Lower lobe of right lung (tissue), 2 donors: ENCODE results near the gene HOXD9. TPM values are rescaled to one million over a fixed set of nuclear protein-coding genes. Genes with fewer than 3 reads are reported as not detected.

Source experiments
- ATAC-seq, 2 donors: fragments of 200-7000 bp; cut with Tn5 transposase; one replicate each; pipeline ENCODE4 v1.9.1; 2020 to 2022; ENCODE audit warnings: mild to moderate bottlenecking in 2 of 2, moderate library complexity in 2 of 2
- DNase-seq: peaks from one replicate; pipeline ENCODE4 v3.0.0-alpha.2; 2020
- H3K27ac ChIP-seq: fragments of 200-600 bp; one replicate; pipeline ENCODE4 v1.8.0; 2022
- H3K27me3 ChIP-seq: fragments of 200-600 bp; one replicate; pipeline ENCODE4 v1.8.0; 2022; ENCODE audit warnings: low read depth
- H3K36me3 ChIP-seq: fragments of 200-600 bp; one replicate; pipeline ENCODE4 v1.8.0; 2022; ENCODE audit warnings: mild to moderate bottlenecking
- H3K4me1 ChIP-seq: fragments of 200-600 bp; one replicate; pipeline ENCODE4 v1.8.0; 2022
- H3K4me3 ChIP-seq: fragments of 200-600 bp; one replicate; pipeline ENCODE4 v1.8.0; 2022; ENCODE audit warnings: mild to moderate bottlenecking
- H3K9me3 ChIP-seq: fragments of 200-600 bp; one replicate; pipeline ENCODE4 v1.8.0; 2022
- intact Hi-C: fragments of 100-400 bp; cut with DNase I; formaldehyde crosslinking; loops from one replicate; pipeline ENCODE4 v1.11.0; 2022
- total RNA-seq: library from RNA; stranded (reverse); fragmentation: NEBNext Ultra II Directional; extraction: Animal tissue kit (Norgen Biotek cat#: 25700); gene quantifications from one replicate; pipeline ENCODE4 v1.2.1, GENCODE V29; 2021
- TF ChIP-seq, protein P1 (sequence below): fragments of 200-600 bp; IDR thresholded peaks from one replicate; pipeline ENCODE4 v1.8.0; 2022; ENCODE audit warnings: antibody characterized with exemption, mild to moderate bottlenecking
- donor health status: DM: no; HTN: yes; CAD: no; lungs with severe emphysema.

HOXD9 gene
- total RNA-seq, 1 donor from 2014 or later, result 0.86 TPM

DNA sequence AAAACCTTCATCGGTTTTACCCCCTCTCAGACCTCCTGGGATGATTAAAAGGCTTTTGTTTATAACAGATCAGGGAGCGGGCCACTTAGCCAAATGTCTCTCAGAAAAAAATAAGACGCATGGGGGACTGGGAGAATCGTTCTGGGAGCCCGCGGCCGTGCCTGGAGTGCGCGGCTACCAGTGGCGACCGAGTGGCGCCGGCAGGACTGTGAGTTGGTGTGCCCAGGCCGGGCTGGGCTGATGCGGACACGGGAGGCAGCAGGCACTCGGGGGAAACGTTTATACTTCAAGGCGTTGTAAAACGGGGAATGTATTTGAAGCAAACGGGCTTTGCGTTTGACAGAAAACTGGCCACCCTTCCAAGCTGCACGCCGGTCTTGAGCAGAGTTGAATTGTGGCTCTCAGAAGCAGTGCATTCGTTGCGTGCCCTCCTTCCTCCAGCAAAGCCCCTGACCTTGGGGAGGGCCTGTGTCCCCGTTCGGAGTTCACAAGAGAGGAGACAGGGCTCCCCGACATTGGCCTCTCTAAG lies 10.6 kb upstream of the HOXD9 start:
- ATAC-seq (no peak), DNase-seq (no peak)
- H3K9me3 ChIP-seq, result no peaks in the 10 kb centered on the region
- intact Hi-C loops, result no loop called here
- peaks cover 11% of the 10 kb centered on the region for H3K4me1 ChIP-seq
- no peak overlapping the region for H3K4me3 ChIP-seq
- TF ChIP-seq, protein P1, sequence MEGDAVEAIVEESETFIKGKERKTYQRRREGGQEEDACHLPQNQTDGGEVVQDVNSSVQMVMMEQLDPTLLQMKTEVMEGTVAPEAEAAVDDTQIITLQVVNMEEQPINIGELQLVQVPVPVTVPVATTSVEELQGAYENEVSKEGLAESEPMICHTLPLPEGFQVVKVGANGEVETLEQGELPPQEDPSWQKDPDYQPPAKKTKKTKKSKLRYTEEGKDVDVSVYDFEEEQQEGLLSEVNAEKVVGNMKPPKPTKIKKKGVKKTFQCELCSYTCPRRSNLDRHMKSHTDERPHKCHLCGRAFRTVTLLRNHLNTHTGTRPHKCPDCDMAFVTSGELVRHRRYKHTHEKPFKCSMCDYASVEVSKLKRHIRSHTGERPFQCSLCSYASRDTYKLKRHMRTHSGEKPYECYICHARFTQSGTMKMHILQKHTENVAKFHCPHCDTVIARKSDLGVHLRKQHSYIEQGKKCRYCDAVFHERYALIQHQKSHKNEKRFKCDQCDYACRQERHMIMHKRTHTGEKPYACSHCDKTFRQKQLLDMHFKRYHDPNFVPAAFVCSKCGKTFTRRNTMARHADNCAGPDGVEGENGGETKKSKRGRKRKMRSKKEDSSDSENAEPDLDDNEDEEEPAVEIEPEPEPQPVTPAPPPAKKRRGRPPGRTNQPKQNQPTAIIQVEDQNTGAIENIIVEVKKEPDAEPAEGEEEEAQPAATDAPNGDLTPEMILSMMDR, result no peak
- peaks cover 98% of the 10 kb centered on the region for H3K27me3 ChIP-seq
- H3K27ac ChIP-seq, result no peak overlapping the region
- no peaks in the 10 kb centered on the region for H3K36me3 ChIP-seq

DNA sequence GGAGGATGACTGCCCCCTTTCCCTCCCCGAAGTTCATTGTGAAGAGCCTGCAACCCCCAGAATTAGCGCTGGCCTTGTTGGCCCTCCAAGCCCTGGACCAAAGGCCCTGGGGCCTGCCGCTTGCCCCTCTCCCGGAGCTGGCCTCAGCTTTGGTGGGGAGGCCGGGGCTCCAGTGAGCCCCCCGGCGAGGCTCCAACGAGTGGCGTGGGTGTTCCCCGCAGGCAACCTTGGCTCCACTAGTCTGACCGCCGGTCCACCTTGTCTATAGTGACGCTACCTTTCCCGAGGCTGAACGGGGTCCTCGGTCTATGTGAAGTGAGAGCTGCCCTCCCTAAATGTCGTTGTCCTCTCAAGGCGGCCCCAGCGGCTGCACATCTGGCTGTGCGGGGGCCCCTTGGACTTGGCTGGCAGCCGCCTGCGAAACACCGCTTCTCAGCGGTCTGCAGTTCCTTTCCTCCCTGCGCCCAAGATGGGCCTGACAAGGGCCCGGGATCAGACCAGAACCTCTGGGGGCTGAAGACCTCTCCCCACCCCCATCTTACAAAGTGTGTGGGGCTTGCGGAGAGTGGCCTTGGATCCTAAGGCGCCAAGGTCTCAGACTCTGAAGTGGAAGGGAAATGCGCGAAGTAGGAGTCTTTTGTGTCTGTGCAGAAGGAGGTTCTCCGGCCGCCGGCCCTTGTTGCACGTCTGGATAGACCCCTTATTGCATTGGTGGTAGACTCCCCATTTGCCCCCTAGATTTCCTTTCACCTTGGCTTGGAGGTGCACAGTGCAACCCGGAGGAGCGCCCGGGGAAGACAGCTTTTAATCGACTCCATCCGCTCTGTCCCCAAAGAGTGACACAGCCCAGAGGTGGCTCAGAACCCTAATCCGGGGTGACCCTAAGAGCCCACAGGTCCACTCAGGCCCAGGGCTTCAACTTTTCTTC lies 9.9 kb upstream of the HOXD9 start:
- Histone ChIP-seq H3K27me3 (peaks cover 100% of the 10 kb centered on the region), H3K27ac (no peak overlapping the region), H3K4me1 (peaks cover 7% of the 10 kb centered on the region), H3K9me3 (no peaks in the 10 kb centered on the region), H3K4me3 (no peak overlapping the region), H3K36me3 (no peaks in the 10 kb centered on the region)
- intact Hi-C loops, result no loop called here
- ATAC-seq (no peak), DNase-seq (no peak)
- TF ChIP-seq, protein P1, result no peak

DNA sequence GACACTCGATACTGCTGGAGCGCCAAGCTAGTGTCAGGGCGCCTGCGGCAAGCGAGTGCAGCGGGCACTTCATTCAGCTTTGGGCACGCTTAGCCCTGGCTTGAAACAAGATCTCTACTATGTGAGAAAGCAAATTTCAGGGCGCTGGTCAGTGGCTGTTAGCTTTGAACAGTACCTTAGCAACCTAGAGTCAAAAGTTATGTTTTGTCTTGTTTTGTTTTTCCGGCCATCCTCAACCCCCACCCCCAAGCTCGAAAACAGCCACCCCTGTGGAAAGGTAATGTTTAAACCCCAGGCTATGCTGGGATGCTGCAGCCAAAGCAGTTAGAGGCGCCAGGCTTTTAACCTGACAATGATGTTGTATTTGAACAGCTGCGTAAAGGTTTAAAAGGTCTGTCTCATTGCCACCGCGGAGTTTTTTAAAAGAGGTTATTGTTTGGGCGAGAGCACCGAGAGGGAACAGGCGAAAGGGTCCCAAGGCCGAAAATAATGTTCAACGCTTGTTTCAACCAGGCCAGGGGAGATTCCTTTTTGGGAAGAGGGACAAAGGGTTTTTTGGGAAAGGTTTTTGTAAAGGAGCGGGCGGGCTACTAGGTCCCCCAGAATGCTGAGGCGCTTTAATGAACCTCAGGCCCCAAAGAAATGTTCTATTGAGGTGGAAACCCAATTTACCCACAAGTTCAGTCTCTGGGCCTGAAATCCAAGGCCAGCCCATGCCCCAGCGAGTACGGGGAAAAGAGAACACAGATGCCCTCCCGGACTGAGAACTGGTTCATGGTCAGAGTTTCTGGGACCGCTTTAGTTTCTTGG lies 8.2 kb upstream of the HOXD9 start:
- TF ChIP-seq, protein P1, result no peak
- H3K27me3 ChIP-seq, result peaks cover 100% of the 10 kb centered on the region
- H3K9me3 ChIP-seq, result no peaks in the 10 kb centered on the region
- no peaks in the 10 kb centered on the region for H3K4me1 ChIP-seq
- H3K36me3 ChIP-seq, result no peaks in the 10 kb centered on the region
- H3K4me3 ChIP-seq, result no peak overlapping the region
- no peak for DNase-seq
- ATAC-seq, result no peak
- intact Hi-C loops, result no loop called here
- no peak overlapping the region for H3K27ac ChIP-seq

DNA sequence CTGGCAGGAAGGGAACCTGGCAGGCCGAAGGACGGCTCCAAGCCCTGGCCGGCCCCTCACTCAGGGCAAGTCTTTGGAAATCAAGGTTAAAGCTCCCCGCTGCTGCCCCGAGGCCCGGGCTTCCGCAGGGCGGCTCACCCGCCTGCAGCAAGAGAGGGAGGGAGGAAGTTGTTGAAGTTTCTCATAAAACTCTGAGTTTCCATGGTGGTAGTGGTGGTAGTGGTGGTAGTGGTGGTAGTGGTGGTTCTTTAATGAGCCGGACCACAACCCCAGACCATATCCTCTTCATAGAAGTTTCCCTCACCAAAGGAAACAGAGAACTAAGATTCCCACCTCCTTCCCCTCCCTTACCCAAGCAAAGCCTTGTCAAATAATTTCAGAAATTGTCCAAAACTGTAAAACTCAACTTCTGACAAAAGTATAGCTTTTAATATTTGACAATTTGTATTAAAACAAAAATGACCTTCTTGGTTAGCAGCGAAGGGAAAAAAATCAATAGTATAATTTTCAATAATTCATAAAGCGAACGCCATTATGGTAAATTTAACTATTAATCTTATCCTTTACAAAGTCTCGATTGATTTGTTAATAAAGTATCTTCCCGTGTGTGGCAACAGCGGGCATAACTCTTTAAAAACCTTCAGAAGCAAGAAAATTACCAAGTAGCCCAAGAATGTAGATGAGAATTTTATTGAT lies 7.4 kb upstream of the HOXD9 start:
- ATAC-seq (no peak), DNase-seq (no peak)
- Histone ChIP-seq H3K4me1 (no peaks in the 10 kb centered on the region), H3K4me3 (no peak overlapping the region), H3K36me3 (no peaks in the 10 kb centered on the region), H3K27ac (no peak overlapping the region), H3K27me3 (peaks cover 100% of the 10 kb centered on the region), H3K9me3 (no peaks in the 10 kb centered on the region)
- intact Hi-C loops, result no loop called here
- TF ChIP-seq, protein P1, result no peak
